Breast epithelium (tissue), 3 donors: ENCODE results near the gene KRTAP5-3.
A peak's percentile ranks its signal among the peaks of the same experiment; 100 is the strongest.

Experiments used
- POLR2AphosphoS5 ChIP-seq, 3 donors: sonication (generic); formaldehyde crosslinking; IDR thresholded peaks; one replicate each; pipeline ENCODE4 v1.6.1; 2017; ENCODE audit warnings: antibody characterized with exemption in 3 of 3
- TF ChIP-seq, protein P1 (sequence below), 3 donors: fragments of 450-650 bp; IDR thresholded peaks; one replicate each; pipeline ENCODE4 v1.5.1; 2016 to 2017; ENCODE audit warnings: antibody characterized with exemption in 3 of 3, mild to moderate bottlenecking in 3 of 3, moderate library complexity in 3 of 3

DNA sequence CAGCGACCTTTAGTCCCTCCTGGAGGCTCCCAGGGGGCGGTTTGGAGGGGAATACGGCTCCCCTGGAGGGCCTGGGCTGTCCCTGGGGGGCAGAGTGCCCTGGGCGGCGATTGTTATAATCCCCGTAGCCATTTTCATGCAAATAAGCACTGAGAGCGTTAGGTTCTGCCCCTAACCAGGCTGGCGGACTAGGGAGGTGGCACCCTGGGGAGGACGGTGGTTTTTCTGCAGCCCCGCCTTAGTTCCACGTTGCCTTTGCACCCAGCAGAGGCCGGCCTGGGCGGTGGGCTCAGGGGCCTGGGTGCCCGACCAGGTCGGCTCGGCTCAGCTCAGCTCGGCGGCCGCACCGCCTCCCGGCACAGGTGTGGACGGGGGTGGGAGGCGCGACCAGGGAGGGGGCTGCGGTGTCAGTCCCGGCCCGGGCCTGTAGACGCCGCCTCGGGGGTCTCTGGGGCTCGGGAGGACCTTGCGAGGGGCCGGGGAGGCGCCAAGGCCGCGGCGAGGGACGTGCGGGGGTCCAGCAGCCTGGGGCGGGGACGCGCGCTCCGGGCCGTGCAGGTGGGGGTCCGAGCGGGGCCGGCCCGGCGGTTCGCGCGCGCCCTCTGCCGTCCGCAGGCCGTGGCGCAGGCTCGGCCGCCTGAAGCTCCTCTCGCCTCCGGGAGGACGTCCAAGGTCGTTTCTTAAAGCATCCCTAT is 33.9 kb downstream of the KRTAP5-3 start:
- no peak for TF ChIP-seq POLR2AphosphoS5 (IDR thresholded peaks at IDR 0.05)
- TF ChIP-seq, protein P1, sequence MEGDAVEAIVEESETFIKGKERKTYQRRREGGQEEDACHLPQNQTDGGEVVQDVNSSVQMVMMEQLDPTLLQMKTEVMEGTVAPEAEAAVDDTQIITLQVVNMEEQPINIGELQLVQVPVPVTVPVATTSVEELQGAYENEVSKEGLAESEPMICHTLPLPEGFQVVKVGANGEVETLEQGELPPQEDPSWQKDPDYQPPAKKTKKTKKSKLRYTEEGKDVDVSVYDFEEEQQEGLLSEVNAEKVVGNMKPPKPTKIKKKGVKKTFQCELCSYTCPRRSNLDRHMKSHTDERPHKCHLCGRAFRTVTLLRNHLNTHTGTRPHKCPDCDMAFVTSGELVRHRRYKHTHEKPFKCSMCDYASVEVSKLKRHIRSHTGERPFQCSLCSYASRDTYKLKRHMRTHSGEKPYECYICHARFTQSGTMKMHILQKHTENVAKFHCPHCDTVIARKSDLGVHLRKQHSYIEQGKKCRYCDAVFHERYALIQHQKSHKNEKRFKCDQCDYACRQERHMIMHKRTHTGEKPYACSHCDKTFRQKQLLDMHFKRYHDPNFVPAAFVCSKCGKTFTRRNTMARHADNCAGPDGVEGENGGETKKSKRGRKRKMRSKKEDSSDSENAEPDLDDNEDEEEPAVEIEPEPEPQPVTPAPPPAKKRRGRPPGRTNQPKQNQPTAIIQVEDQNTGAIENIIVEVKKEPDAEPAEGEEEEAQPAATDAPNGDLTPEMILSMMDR (IDR thresholded peaks at IDR 0.05), result peak in 1 of 3 donors; percentile 89
